Astrocyte of the spinal cord (primary cell): ENCODE measurements around the gene C3.
"Not testable (repeated sequence)": the region's sequence is repeated elsewhere in the genome, so short reads cannot be mapped to it uniquely, and the experiment has no call there.

ENCODE experiments used
- DNase-seq: peaks from one replicate; pipeline ENCODE4 v3.0.0; 2011; ENCODE audit warnings: low read depth, low spot score
- H3K4me3 ChIP-seq: 2 replicates; pipeline ENCODE4 v1.5.1; 2011; ENCODE audit warnings: low read depth, mild to moderate bottlenecking, low read length, moderate library complexity
- CTCF ChIP-seq: IDR thresholded peaks from 2 replicates; pipeline ENCODE4 v1.5.1; 2012; ENCODE audit warnings: low read depth, mild to moderate bottlenecking, low read length, inconsistent platforms
- in situ Hi-C: cut with HindIII; loops from 2 replicates; pipeline ENCODE4 v1.10.0; 2017; ENCODE audit warnings: low sequenced_read_pairs

The C3 gene

GRCh38 chr19:6667114-6667627 is 53.3 kb downstream of the C3 start:
- in situ Hi-C loops: no loop called here
- H3K4me3 ChIP-seq: no peak overlapping the region
- DNase-seq: no peak
- no peak for TF ChIP-seq CTCF

- H3K4me3 ChIP-seq: no peak overlapping the region
- no peak for DNase-seq
- no peak for TF ChIP-seq CTCF
- in situ Hi-C loops: no loop called here
Observed at GRCh38 chr19:6664916-6665315, 55.5 kb downstream of the C3 start.

- DNase-seq: no peak
- no peak for TF ChIP-seq CTCF
- in situ Hi-C loops: no loop called here
- H3K4me3 ChIP-seq: no peak overlapping the region
Observed at GRCh38 chr19:6663236-6664201, 56.9 kb downstream of the C3 start.

GRCh38 chr19:6662702-6663101 is 57.7 kb downstream of the C3 start:
- no peak overlapping the region for H3K4me3 ChIP-seq
- DNase-seq: no peak
- in situ Hi-C loops: no loop called here
- no peak for TF ChIP-seq CTCF

GRCh38 chr19:6661509-6662244 is 58.8 kb downstream of the C3 start:
- in situ Hi-C loops, H3K4me3 ChIP-seq, DNase-seq: not testable (repeated sequence)

- DNase-seq: no peak
- TF ChIP-seq CTCF: no peak
- H3K4me3 ChIP-seq: no peak overlapping the region
- in situ Hi-C loops: no loop called here
Observed at GRCh38 chr19:6660930-6661329, 59.5 kb downstream of the C3 start.

- DNase-seq, in situ Hi-C loops, H3K4me3 ChIP-seq: not testable (repeated sequence)
Observed at GRCh38 chr19:6656390-6656789, 64.1 kb downstream of the C3 start.
